Peyer's patch (tissue), 4 donors: Measurements from ENCODE around the gene G6PC1.

Experiments
- CTCF ChIP-seq, 6 experiments: fragments of 450-650 bp in 4 of 6; fragments of 200-600 bp in 2 of 6; sonication (generic) in 1 of 6; IDR thresholded peaks; one replicate each; pipeline ENCODE4 v1.5.1; 2017 to 2019; ENCODE audit warnings: antibody characterized with exemption in 6 of 6, mild to moderate bottlenecking in 3 of 6, moderate library complexity in 1 of 6
- POLR2A ChIP-seq, 2 donors: fragments of 450-650 bp; IDR thresholded peaks; one replicate each; pipeline ENCODE4 v1.5.1; 2017; ENCODE audit warnings: antibody characterized with exemption in 2 of 2, mild to moderate bottlenecking in 2 of 2, moderate library complexity in 2 of 2

- TF ChIP-seq POLR2A (IDR thresholded peaks at IDR 0.05) (no peak), CTCF (IDR thresholded peaks at IDR 0.05) (no peak)
These were observed 2.3 kb upstream of the G6PC1 start for GRCh38 chr17:42898147-42898811.
